Mesodermal cell (in vitro differentiated cells): ENCODE data around the gene MCF2L.

Experiments used
- H3K27ac ChIP-seq: 2 replicates; pipeline ENCODE4 v1.7.0; 2013; ENCODE audit warnings: mild to moderate bottlenecking, low read depth, low read length, moderate library complexity; ENCODE audit not compliant: severe bottlenecking
- H3K36me3 ChIP-seq: 2 replicates; pipeline ENCODE4 v1.7.1; 2013; ENCODE audit warnings: mild to moderate bottlenecking, low read length, moderate library complexity; ENCODE audit not compliant: control insufficient read depth, insufficient read depth
- H3K4me1 ChIP-seq: one replicate; pipeline ENCODE4 v1.7.1; 2013; ENCODE audit warnings: mild to moderate bottlenecking, low read length; ENCODE audit not compliant: insufficient read depth, control insufficient read depth, poor library complexity, severe bottlenecking
- H3K4me3 ChIP-seq: 2 replicates; pipeline ENCODE4 v1.7.0; 2013; ENCODE audit warnings: low read length, control low read depth, mild to moderate bottlenecking; ENCODE audit not compliant: insufficient read depth, poor library complexity, severe bottlenecking; ENCODE audit errors: extremely low read depth
- H3K9me3 ChIP-seq: 2 replicates; pipeline ENCODE4 v1.7.1; 2013; ENCODE audit warnings: mild to moderate bottlenecking, low read length, moderate library complexity; ENCODE audit not compliant: control insufficient read depth
- WGBS, 2 experiments: methylation state at CpG; one replicate each; pipeline ENCODE4 v1.1.5; 2013; ENCODE audit warnings: missing lambda C conversion rate in 2 of 2; ENCODE audit not compliant: insufficient coverage in 2 of 2; 5-methylcytosine and 5-hydroxymethylcytosine counted together

MCF2L gene

GRCh38 chr13:113013303-113013702 lies 44.3 kb downstream of the MCF2L start:
- H3K4me1 ChIP-seq, result peaks cover 3% of the 10 kb centered on the region
- 88 to 95% methylated on average over 7 to 9 of the region's 9 CpGs for WGBS, 2 experiments
- no peak overlapping the region for H3K4me3 ChIP-seq
- H3K9me3 ChIP-seq, result no peaks in the 10 kb centered on the region
- no peaks in the 10 kb centered on the region for H3K36me3 ChIP-seq
- no peak overlapping the region for H3K27ac ChIP-seq

- no peak overlapping the region for H3K27ac ChIP-seq
Measured at GRCh38 chr13:113013878-113014751, 45.1 kb downstream of the MCF2L start.

GRCh38 chr13:113014752-113015745 lies 46.0 kb downstream of the MCF2L start:
- Histone ChIP-seq H3K36me3 (no peaks in the 10 kb centered on the region), H3K4me3 (no peak overlapping the region), H3K27ac (no peak overlapping the region), H3K4me1 (no peaks in the 10 kb centered on the region), H3K9me3 (no peaks in the 10 kb centered on the region)
- WGBS, 2 experiments, result 92 to 93% methylated on average over 26 to 30 of the region's 31 CpGs

More at GRCh38 chr13:113013878-113014751, 45.1 kb downstream of the MCF2L start:
- peaks cover 3% of the 10 kb centered on the region for H3K4me1 ChIP-seq
- H3K4me3 ChIP-seq, result no peak overlapping the region
- no peaks in the 10 kb centered on the region for H3K9me3 ChIP-seq
- WGBS, 2 experiments, result 88 to 91% methylated on average over 24 to 25 of the region's 25 CpGs
- H3K36me3 ChIP-seq, result no peaks in the 10 kb centered on the region

- H3K36me3 ChIP-seq, result no peaks in the 10 kb centered on the region
Measured at GRCh38 chr13:113015826-113016525, 47.0 kb downstream of the MCF2L start.

GRCh38 chr13:113016526-113017295 lies 47.7 kb downstream of the MCF2L start:
- H3K27ac ChIP-seq, result no peak overlapping the region
- 95 to 96% methylated on average over 37 to 40 of the region's 41 CpGs for WGBS, 2 experiments
- H3K4me1 ChIP-seq, result no peaks in the 10 kb centered on the region
- no peaks in the 10 kb centered on the region for H3K36me3 ChIP-seq
- peaks cover 6% of the 10 kb centered on the region for H3K9me3 ChIP-seq
- H3K4me3 ChIP-seq, result no peak overlapping the region

More at GRCh38 chr13:113015826-113016525, 47.0 kb downstream of the MCF2L start:
- Histone ChIP-seq H3K4me1 (no peaks in the 10 kb centered on the region), H3K4me3 (no peak overlapping the region), H3K27ac (no peak overlapping the region), H3K9me3 (peaks cover 6% of the 10 kb centered on the region)
- WGBS, 2 experiments, result 92 to 95% methylated on average over 19 to 21 of the region's 22 CpGs

- Histone ChIP-seq H3K4me3 (no peak overlapping the region), H3K27ac (no peak overlapping the region), H3K9me3 (peaks cover 6% of the 10 kb centered on the region), H3K36me3 (no peaks in the 10 kb centered on the region), H3K4me1 (peaks cover 4% of the 10 kb centered on the region)
- 94 to 95% methylated on average over 23 to 26 of the region's 29 CpGs for WGBS, 2 experiments
Measured at GRCh38 chr13:113017506-113018215, 48.6 kb downstream of the MCF2L start.

- H3K27ac ChIP-seq, result no peak overlapping the region
- H3K36me3 ChIP-seq, result no peaks in the 10 kb centered on the region
- H3K4me3 ChIP-seq, result no peak overlapping the region
- WGBS, 2 experiments, result 94 to 96% methylated on average over 24 to 31 of the region's 33 CpGs
- peaks cover 16% of the 10 kb centered on the region for H3K4me1 ChIP-seq
- H3K9me3 ChIP-seq, result peaks cover 6% of the 10 kb centered on the region
Measured at GRCh38 chr13:113018676-113019465, 49.9 kb downstream of the MCF2L start.

- Histone ChIP-seq H3K4me3 (no peak overlapping the region), H3K9me3 (peaks cover 6% of the 10 kb centered on the region), H3K36me3 (no peaks in the 10 kb centered on the region), H3K4me1 (peaks cover 17% of the 10 kb centered on the region), H3K27ac (no peak overlapping the region)
- WGBS, 2 experiments, result 92 to 93% methylated on average over 11 to 15 of the region's 17 CpGs
Measured at GRCh38 chr13:113020323-113021080, 51.5 kb downstream of the MCF2L start.
